OCI-LY1 (cell line): ENCODE results near the gene NSUN6.

Experiments used
- H2AFZ ChIP-seq: fragments of 200-600 bp; sonication (generic), shearing (Covaris generic); 2 replicates; pipeline ENCODE4 v1.6.0; 2014; ENCODE audit warnings: antibody characterized with exemption, mild to moderate bottlenecking, low read length
- H3F3A ChIP-seq: fragments of 200-600 bp; sonication (generic), shearing (Covaris generic); 2 replicates; pipeline ENCODE4 v1.6.0; 2014; ENCODE audit warnings: mild to moderate bottlenecking, antibody characterized with exemption, low read length, moderate library complexity; ENCODE audit not compliant: insufficient read depth
- H3K27ac ChIP-seq: fragments of 200-600 bp; sonication (generic); 2 replicates; pipeline ENCODE4 v1.5.1; 2014; ENCODE audit warnings: low read length, mixed run types, mild to moderate bottlenecking, low read depth; ENCODE audit not compliant: poor library complexity, severe bottlenecking
- H3K27me3 ChIP-seq: fragments of 200-600 bp; sonication (generic); 2 replicates; pipeline ENCODE4 v1.6.0; 2014; ENCODE audit warnings: antibody characterized with exemption, mild to moderate bottlenecking, low read length, moderate library complexity; ENCODE audit not compliant: insufficient read depth
- H3K36me3 ChIP-seq: fragments of 200-600 bp; sonication (generic); 2 replicates; pipeline ENCODE4 v1.6.1; 2014; ENCODE audit warnings: mild to moderate bottlenecking, antibody characterized with exemption, low read length, moderate library complexity, mixed read lengths; ENCODE audit not compliant: insufficient read depth
- H3K4me1 ChIP-seq: fragments of 200-600 bp; sonication (generic); 2 replicates; pipeline ENCODE4 v1.5.1; 2014; ENCODE audit warnings: mild to moderate bottlenecking, low read length, moderate library complexity; ENCODE audit not compliant: insufficient read depth, severe bottlenecking
- H3K4me2 ChIP-seq: fragments of 200-600 bp; sonication (generic), shearing (Covaris generic); 2 replicates; pipeline ENCODE4 v1.6.1; 2014; ENCODE audit warnings: low read length
- H3K4me3 ChIP-seq: fragments of 200-600 bp; sonication (generic); 2 replicates; pipeline ENCODE4 v1.5.1; 2014; ENCODE audit warnings: low read length, low read depth, mild to moderate bottlenecking, mixed read lengths; ENCODE audit not compliant: poor library complexity, severe bottlenecking
- H3K79me2 ChIP-seq: fragments of 200-600 bp; shearing (Covaris generic); 2 replicates; pipeline ENCODE4 v1.6.1; 2016; ENCODE audit warnings: mixed run types, low read length, mixed read lengths; ENCODE audit not compliant: insufficient read depth
- H3K9ac ChIP-seq: fragments of 200-600 bp; sonication (generic), shearing (Covaris generic); 2 replicates; pipeline ENCODE4 v1.6.1; 2014; ENCODE audit warnings: mild to moderate bottlenecking, low read length, mixed read lengths
- H3K9me2 ChIP-seq: fragments of 200-600 bp; sonication (generic), shearing (Covaris generic); 2 replicates; pipeline ENCODE4 v1.6.1; 2014; ENCODE audit warnings: low read depth, mild to moderate bottlenecking, low read length, mixed read lengths
- H3K9me3 ChIP-seq: fragments of 200-600 bp; shearing (Covaris generic); 2 replicates; pipeline ENCODE4 v1.6.1; 2014; ENCODE audit warnings: low read length, mixed read lengths
- H4K20me1 ChIP-seq: fragments of 200-600 bp; sonication (generic), shearing (Covaris generic); 2 replicates; pipeline ENCODE4 v1.6.0; 2016; ENCODE audit warnings: mild to moderate bottlenecking, low read length; ENCODE audit not compliant: insufficient read depth
- EZH2 ChIP-seq: fragments of 200-600 bp; sonication (generic), shearing (Covaris generic); IDR thresholded peaks from 2 replicates; pipeline ENCODE4 v1.8.0; 2017; ENCODE audit warnings: borderline replicate concordance, mixed run types, mild to moderate bottlenecking, antibody characterized with exemption, low read length, moderate library complexity, mixed read lengths
- TF ChIP-seq, protein P1 (sequence below): fragments of 200-600 bp; sonication (generic), shearing (Covaris generic); IDR thresholded peaks from 2 replicates; pipeline ENCODE4 v1.5.1; 2017; ENCODE audit warnings: mild to moderate bottlenecking, antibody characterized with exemption, low read length, moderate library complexity, mixed read lengths

The NSUN6 gene

DNA sequence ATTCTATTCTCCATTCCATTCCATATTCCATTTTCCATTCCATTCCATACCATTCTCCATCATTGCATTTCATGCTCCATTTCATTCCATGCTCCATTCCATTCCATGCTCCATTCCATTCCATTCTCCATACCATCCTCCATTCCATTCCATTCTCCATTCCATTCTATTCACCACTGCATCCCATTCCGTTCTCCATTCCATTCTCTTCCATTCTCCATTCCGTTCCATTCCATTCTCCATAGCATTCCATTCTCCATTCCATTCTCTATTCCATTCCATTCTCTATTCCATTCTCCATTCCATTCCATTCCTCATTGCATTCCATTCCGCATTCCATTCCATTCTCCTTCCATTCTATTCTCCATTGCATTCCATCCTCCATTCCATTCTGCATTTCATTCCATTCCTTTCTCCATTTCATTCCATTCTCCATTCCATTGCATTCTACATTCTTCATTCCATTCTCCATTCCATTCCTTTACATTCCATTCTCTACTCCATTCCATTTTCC, 84.0 kb downstream of the NSUN6 start:
- no peaks in the 10 kb centered on the region for H3K9me2 ChIP-seq

DNA sequence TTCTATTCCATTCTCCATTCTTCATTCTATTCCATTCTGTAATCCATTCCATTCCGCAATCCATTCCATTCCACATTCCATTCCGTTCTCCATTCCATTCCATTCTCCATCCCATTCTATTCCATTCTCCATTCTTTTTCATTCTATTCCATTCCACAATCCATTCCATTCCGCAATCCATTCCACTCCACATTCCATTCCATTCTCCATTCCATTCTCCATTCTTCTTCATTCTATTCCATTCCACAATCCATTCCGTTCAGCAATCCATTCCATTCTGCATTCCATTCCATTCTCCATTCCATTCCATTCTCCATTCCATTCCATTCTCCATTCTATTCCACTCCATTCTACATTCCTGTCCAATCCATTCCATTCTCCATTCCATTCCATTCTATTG, 85.2 kb downstream of the NSUN6 start:
- Histone ChIP-seq H3K27ac (no peak overlapping the region), H3F3A (no peaks in the 10 kb centered on the region), H3K4me3 (no peak overlapping the region), H3K9me2 (no peaks in the 10 kb centered on the region), H3K4me2 (no peak overlapping the region), H3K4me1 (no peaks in the 10 kb centered on the region), H3K79me2 (no peaks in the 10 kb centered on the region), H3K9me3 (peaks cover 19% of the 10 kb centered on the region), H2AFZ (no peak overlapping the region), H3K9ac (no peak overlapping the region), H3K36me3 (peaks cover 5% of the 10 kb centered on the region; the same call in 1 of the 2 replicates), H4K20me1 (no peaks in the 10 kb centered on the region), H3K27me3 (no peaks in the 10 kb centered on the region)
- TF ChIP-seq, protein P1, sequence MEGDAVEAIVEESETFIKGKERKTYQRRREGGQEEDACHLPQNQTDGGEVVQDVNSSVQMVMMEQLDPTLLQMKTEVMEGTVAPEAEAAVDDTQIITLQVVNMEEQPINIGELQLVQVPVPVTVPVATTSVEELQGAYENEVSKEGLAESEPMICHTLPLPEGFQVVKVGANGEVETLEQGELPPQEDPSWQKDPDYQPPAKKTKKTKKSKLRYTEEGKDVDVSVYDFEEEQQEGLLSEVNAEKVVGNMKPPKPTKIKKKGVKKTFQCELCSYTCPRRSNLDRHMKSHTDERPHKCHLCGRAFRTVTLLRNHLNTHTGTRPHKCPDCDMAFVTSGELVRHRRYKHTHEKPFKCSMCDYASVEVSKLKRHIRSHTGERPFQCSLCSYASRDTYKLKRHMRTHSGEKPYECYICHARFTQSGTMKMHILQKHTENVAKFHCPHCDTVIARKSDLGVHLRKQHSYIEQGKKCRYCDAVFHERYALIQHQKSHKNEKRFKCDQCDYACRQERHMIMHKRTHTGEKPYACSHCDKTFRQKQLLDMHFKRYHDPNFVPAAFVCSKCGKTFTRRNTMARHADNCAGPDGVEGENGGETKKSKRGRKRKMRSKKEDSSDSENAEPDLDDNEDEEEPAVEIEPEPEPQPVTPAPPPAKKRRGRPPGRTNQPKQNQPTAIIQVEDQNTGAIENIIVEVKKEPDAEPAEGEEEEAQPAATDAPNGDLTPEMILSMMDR, result no peak
- no peak for TF ChIP-seq EZH2

More for the DNA sequence above, 84.0 kb downstream of the NSUN6 start:
- Histone ChIP-seq H3K4me3 (no peak overlapping the region), H3K27ac (no peak overlapping the region), H3K36me3 (peaks cover under 1% of the 10 kb centered on the region; the same call in 1 of the 2 replicates), H4K20me1 (no peaks in the 10 kb centered on the region), H3K79me2 (no peaks in the 10 kb centered on the region), H2AFZ (no peak overlapping the region), H3K4me2 (no peak overlapping the region), H3F3A (no peaks in the 10 kb centered on the region), H3K9me3 (peaks cover 23% of the 10 kb centered on the region), H3K4me1 (no peaks in the 10 kb centered on the region), H3K27me3 (no peaks in the 10 kb centered on the region), H3K9ac (no peak overlapping the region)
- TF ChIP-seq, protein P1, result no peak
- no peak for TF ChIP-seq EZH2

DNA sequence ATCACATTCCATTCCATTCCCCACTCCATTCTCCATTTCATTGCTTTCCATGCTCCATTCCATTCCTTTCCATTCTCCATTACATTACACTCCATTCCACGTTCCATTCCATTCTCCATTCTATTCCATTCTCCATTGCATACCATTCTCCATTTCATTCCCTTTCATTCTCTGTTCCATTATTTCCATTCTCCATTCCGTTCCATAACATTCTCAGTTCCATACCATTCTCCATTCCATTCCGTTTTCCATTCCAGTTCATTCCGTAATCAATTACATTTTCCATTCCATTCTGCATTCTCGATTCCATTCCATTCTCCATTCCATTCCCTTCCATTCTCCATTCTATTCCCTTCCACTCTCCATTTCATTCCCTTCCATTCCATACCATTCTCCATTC, 86.4 kb downstream of the NSUN6 start:
- H3K9me2 ChIP-seq, result no peaks in the 10 kb centered on the region
- H3K9ac ChIP-seq, result no peak overlapping the region
- no peak overlapping the region for H2AFZ ChIP-seq
- peaks cover 8% of the 10 kb centered on the region for H3K36me3 ChIP-seq
- H3F3A ChIP-seq, result no peaks in the 10 kb centered on the region
- H3K27me3 ChIP-seq, result no peaks in the 10 kb centered on the region
- H3K9me3 ChIP-seq, result peaks cover 17% of the 10 kb centered on the region
- H3K79me2 ChIP-seq, result no peaks in the 10 kb centered on the region
- TF ChIP-seq EZH2, result no peak
- TF ChIP-seq, protein P1, result no peak
- no peaks in the 10 kb centered on the region for H3K4me1 ChIP-seq
- H4K20me1 ChIP-seq, result no peaks in the 10 kb centered on the region
- H3K27ac ChIP-seq, result no peak overlapping the region
- H3K4me3 ChIP-seq, result no peak overlapping the region
- no peak overlapping the region for H3K4me2 ChIP-seq
